ENCODE data around the gene YWHAB. TPM values are rescaled to one million over a fixed set of nuclear protein-coding genes. Genes with fewer than 3 reads are reported as not detected.
A peak's percentile ranks its signal among the peaks of the same experiment; 100 is the strongest.

YWHAB gene
- total and polyA plus RNA-seq, 7 experiments from 2014 or later, result 135 to 552 (median 211) TPM

GRCh38 chr20:44941120-44941691 is 55.7 kb downstream of the YWHAB start:
- ATAC-seq, result no peak
- intact Hi-C loops (cut with micrococcal nuclease), result no loop called here
- Histone ChIP-seq H3K36me3 (ENCODE audit: control insufficient read depth in 2 of 3, insufficient read depth in 3 of 3, low read length in 3 of 3) (peaks cover 0 to 91% (median 0%) of the 10 kb centered on the region in 3 experiments), H3K4me3 (ENCODE audit: low read length) (no peak overlapping the region), H3K27ac (ENCODE audit: low read depth, low read length) (no peak overlapping the region), H3K4me1 (ENCODE audit: control insufficient read depth in 2 of 2, insufficient read depth in 2 of 2, low read length in 2 of 2) (no peaks in the 10 kb centered on the region), H3K27me3 (ENCODE audit: control insufficient read depth in 2 of 2, insufficient read depth in 2 of 2, low read length in 2 of 2) (no peaks in the 10 kb centered on the region), H3K9me3 (ENCODE audit: control insufficient read depth in 2 of 3, low read length in 3 of 3) (no peaks in the 10 kb centered on the region)
- Mint-ChIP-seq H3K4me1 (peaks cover 0 to 11% (median 0%) of the 10 kb centered on the region in 7 donors), H3K9me3 (no peaks in the 10 kb centered on the region), H3K4me3 (no peak overlapping the region), H3K27ac (peak overlapping the region in 6 of 9 donors; percentile 2 to 59 (median 35)), H3K36me3 (peaks cover 13 to 47% (median 17%) of the 10 kb centered on the region in 5 donors), H3K27me3 (no peaks in the 10 kb centered on the region)
- ChIA-PET POLR2A (interaction anchor here (1.1 kb wide), 1 partner anchor 291 kb away, joined by 4 read pairs; no protein-coding TSS in a partner anchor), CTCF (interaction anchor here (1.9 kb wide), 1 partner anchor 11 kb away, joined by 8 read pairs; no protein-coding TSS in a partner anchor)
- DNase-seq, result no peak

GRCh38 chr20:44942264-44942973 is 56.9 kb downstream of the YWHAB start:
- ATAC-seq (no peak), DNase-seq (no peak)
- ChIA-PET POLR2A (interaction anchor here (1.0 kb wide), 1 partner anchor 11 kb away, joined by 5 read pairs; no protein-coding TSS in a partner anchor), CTCF (interaction anchor here (0.6 to 1.9 kb wide), 3 partner anchors 10 to 1072 kb away, joined by 3 to 8 read pairs (median 7); no protein-coding TSS in a partner anchor)
- Mint-ChIP-seq H3K4me3 (peak overlapping the region in 1 of 10 donors; percentile 34), H3K27ac (peak overlapping the region in 6 of 9 donors; percentile 2 to 45 (median 22)), H3K36me3 (peaks cover 13 to 46% (median 19%) of the 10 kb centered on the region in 5 donors), H3K4me1 (peaks cover 0 to 11% (median 0%) of the 10 kb centered on the region in 7 donors), H3K9me3 (no peaks in the 10 kb centered on the region), H3K27me3 (no peaks in the 10 kb centered on the region)
- no peaks in the 10 kb centered on the region for H3K27me3 ChIP-seq (ENCODE audit: control insufficient read depth in 2 of 2, insufficient read depth in 2 of 2, low read length in 2 of 2)
- H3K4me3 ChIP-seq (ENCODE audit: low read length), result no peak overlapping the region
- H3K27ac ChIP-seq (ENCODE audit: low read depth, low read length), result no peak overlapping the region
- no peaks in the 10 kb centered on the region for H3K9me3 ChIP-seq (ENCODE audit: control insufficient read depth in 2 of 3, low read length in 3 of 3)
- H3K36me3 ChIP-seq (ENCODE audit: control insufficient read depth in 2 of 3, insufficient read depth in 3 of 3, low read length in 3 of 3), result peaks cover 0 to 91% (median 0%) of the 10 kb centered on the region in 3 experiments
- no peaks in the 10 kb centered on the region for H3K4me1 ChIP-seq (ENCODE audit: control insufficient read depth in 2 of 2, insufficient read depth in 2 of 2, low read length in 2 of 2)
- intact Hi-C loops (cut with micrococcal nuclease), result no loop called here

DNA sequence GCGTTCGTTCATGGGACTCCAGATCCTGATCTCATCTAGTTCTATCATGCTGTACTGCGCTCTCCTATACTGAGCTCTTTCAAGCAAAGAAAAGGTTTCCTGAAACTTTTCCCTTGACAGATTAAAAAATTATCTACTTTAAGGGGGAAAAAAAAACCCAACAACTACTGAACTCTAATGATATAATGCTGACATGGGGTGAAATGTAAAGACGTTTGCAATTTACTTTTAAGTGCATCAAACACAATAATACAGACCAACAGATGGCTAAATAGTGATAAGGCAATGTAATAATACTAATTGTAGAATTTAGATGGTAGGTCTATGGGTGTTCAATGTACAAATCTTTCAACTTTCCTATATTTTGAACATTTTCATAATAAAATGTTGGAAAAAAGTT is 58.3 kb downstream of the YWHAB start:
- POLR2A ChIA-PET, result no interaction called here
- DNase-seq, result no peak
- no peaks in the 10 kb centered on the region for H3K9me3 Mint-ChIP-seq
- peak overlapping the region in 4 of 9 donors; percentile 0 to 51 (median 30) for H3K27ac Mint-ChIP-seq
- intact Hi-C loops (cut with micrococcal nuclease), result no loop called here
- CTCF ChIA-PET, result interaction anchor here (0.5 kb wide), 1 partner anchor 342 kb away, joined by 3 read pairs; no protein-coding TSS in a partner anchor
- Histone ChIP-seq H3K27ac (ENCODE audit: low read depth, low read length) (no peak overlapping the region), H3K4me1 (ENCODE audit: control insufficient read depth in 2 of 2, insufficient read depth in 2 of 2, low read length in 2 of 2) (no peaks in the 10 kb centered on the region), H3K9me3 (ENCODE audit: control insufficient read depth in 2 of 3, low read length in 3 of 3) (no peaks in the 10 kb centered on the region), H3K4me3 (ENCODE audit: low read length) (no peak overlapping the region), H3K36me3 (ENCODE audit: control insufficient read depth in 2 of 3, insufficient read depth in 3 of 3, low read length in 3 of 3) (peaks cover 0 to 93% (median 5%) of the 10 kb centered on the region in 3 experiments), H3K27me3 (ENCODE audit: control insufficient read depth in 2 of 2, insufficient read depth in 2 of 2, low read length in 2 of 2) (no peaks in the 10 kb centered on the region)
- H3K36me3 Mint-ChIP-seq, result peaks cover 13 to 50% (median 19%) of the 10 kb centered on the region in 5 donors
- no peaks in the 10 kb centered on the region for H3K27me3 Mint-ChIP-seq
- ATAC-seq, result no peak
- H3K4me1 Mint-ChIP-seq, result peaks cover 0 to 11% (median 0%) of the 10 kb centered on the region in 7 donors
- H3K4me3 Mint-ChIP-seq, result no peak overlapping the region

GRCh38 chr20:44945261-44945660 is 59.8 kb downstream of the YWHAB start:
- ATAC-seq (no peak), DNase-seq (no peak)
- H3K27ac ChIP-seq (ENCODE audit: low read depth, low read length), result no peak overlapping the region
- no peaks in the 10 kb centered on the region for H3K9me3 Mint-ChIP-seq
- H3K36me3 ChIP-seq (ENCODE audit: control insufficient read depth in 2 of 3, insufficient read depth in 3 of 3, low read length in 3 of 3), result peaks cover 0 to 91% (median 8%) of the 10 kb centered on the region in 3 experiments
- no peaks in the 10 kb centered on the region for H3K27me3 ChIP-seq (ENCODE audit: control insufficient read depth in 2 of 2, insufficient read depth in 2 of 2, low read length in 2 of 2)
- peaks cover 13 to 57% (median 23%) of the 10 kb centered on the region in 5 donors for H3K36me3 Mint-ChIP-seq
- POLR2A ChIA-PET, result interaction anchor here (0.7 to 1.9 kb wide), 2 partner anchors 12 to 46 kb away, joined by 4 to 6 read pairs; no protein-coding TSS in a partner anchor
- no peaks in the 10 kb centered on the region for H3K4me1 ChIP-seq (ENCODE audit: control insufficient read depth in 2 of 2, insufficient read depth in 2 of 2, low read length in 2 of 2)
- peak overlapping the region in 7 of 9 donors; percentile 14 to 72 (median 25) for H3K27ac Mint-ChIP-seq
- intact Hi-C loops (cut with micrococcal nuclease), result no loop called here
- H3K27me3 Mint-ChIP-seq, result no peaks in the 10 kb centered on the region
- no peak overlapping the region for H3K4me3 ChIP-seq (ENCODE audit: low read length)
- no peak overlapping the region for H3K4me3 Mint-ChIP-seq
- CTCF ChIA-PET, result no interaction called here
- H3K4me1 Mint-ChIP-seq, result peaks cover 0 to 19% (median 0%) of the 10 kb centered on the region in 7 donors
- H3K9me3 ChIP-seq (ENCODE audit: control insufficient read depth in 2 of 3, low read length in 3 of 3), result no peaks in the 10 kb centered on the region

GRCh38 chr20:44946271-44946852 is 60.9 kb downstream of the YWHAB start:
- POLR2A ChIA-PET, result interaction anchor here (1.2 to 1.9 kb wide), 2 partner anchors 11 to 31 kb away, joined by 4 to 6 read pairs; no protein-coding TSS in a partner anchor

DNA sequence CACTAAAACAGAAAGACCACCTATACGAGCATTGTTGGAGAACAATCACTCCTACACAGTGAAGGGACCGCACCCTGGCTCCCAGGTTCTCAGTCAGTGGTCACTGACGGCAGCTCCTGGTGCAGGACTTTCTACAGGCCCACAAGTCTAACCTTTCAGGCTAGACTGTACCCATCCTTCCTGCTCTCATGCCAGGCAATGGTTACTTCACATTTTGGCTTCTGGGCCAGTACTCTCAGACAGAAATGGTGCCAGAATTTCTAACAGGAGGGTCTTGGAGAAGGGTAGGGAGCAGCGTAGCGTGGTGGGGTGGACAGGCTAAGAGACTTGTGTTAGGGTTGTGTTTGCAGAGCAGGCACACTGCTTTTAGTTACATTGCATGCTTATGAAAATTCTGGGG is 62.6 kb downstream of the YWHAB start:
- Mint-ChIP-seq H3K4me3 (no peak overlapping the region), H3K36me3 (peaks cover 12 to 63% (median 20%) of the 10 kb centered on the region in 5 donors)
- no peak for DNase-seq

More at GRCh38 chr20:44946271-44946852, 60.9 kb downstream of the YWHAB start:
- Histone ChIP-seq H3K36me3 (ENCODE audit: control insufficient read depth in 2 of 3, insufficient read depth in 3 of 3, low read length in 3 of 3) (peaks cover 6 to 91% (median 8%) of the 10 kb centered on the region in 3 experiments), H3K9me3 (ENCODE audit: control insufficient read depth in 2 of 3, low read length in 3 of 3) (no peaks in the 10 kb centered on the region), H3K4me1 (ENCODE audit: control insufficient read depth in 2 of 2, insufficient read depth in 2 of 2, low read length in 2 of 2) (no peaks in the 10 kb centered on the region), H3K27ac (ENCODE audit: low read depth, low read length) (no peak overlapping the region), H3K27me3 (ENCODE audit: control insufficient read depth in 2 of 2, insufficient read depth in 2 of 2, low read length in 2 of 2) (no peaks in the 10 kb centered on the region), H3K4me3 (ENCODE audit: low read length) (no peak overlapping the region)
- Mint-ChIP-seq H3K27me3 (no peaks in the 10 kb centered on the region), H3K9me3 (no peaks in the 10 kb centered on the region), H3K4me3 (no peak overlapping the region), H3K4me1 (peaks cover 0 to 16% (median 0%) of the 10 kb centered on the region in 7 donors), H3K27ac (peak overlapping the region in 5 of 9 donors; percentile 13 to 65 (median 49)), H3K36me3 (peaks cover 9 to 59% (median 20%) of the 10 kb centered on the region in 5 donors)
- intact Hi-C loops (cut with micrococcal nuclease), result no loop called here
- DNase-seq (no peak), ATAC-seq (no peak)
- CTCF ChIA-PET, result interaction anchor here (1.8 kb wide), 1 partner anchor 149 kb away, joined by 4 read pairs; no protein-coding TSS in a partner anchor

More for the DNA sequence above, 62.6 kb downstream of the YWHAB start:
- intact Hi-C loops (cut with micrococcal nuclease), result no loop called here
- H3K4me1 Mint-ChIP-seq, result peaks cover 8 to 20% (median 9%) of the 10 kb centered on the region in 7 donors
- H3K4me1 ChIP-seq (ENCODE audit: control insufficient read depth in 2 of 2, insufficient read depth in 2 of 2, low read length in 2 of 2), result no peaks in the 10 kb centered on the region
- CTCF ChIA-PET, result no interaction called here
- POLR2A ChIA-PET, result no interaction called here
- peaks cover 7 to 91% (median 8%) of the 10 kb centered on the region in 3 experiments for H3K36me3 ChIP-seq (ENCODE audit: control insufficient read depth in 2 of 3, insufficient read depth in 3 of 3, low read length in 3 of 3)
- H3K27me3 ChIP-seq (ENCODE audit: control insufficient read depth in 2 of 2, insufficient read depth in 2 of 2, low read length in 2 of 2), result no peaks in the 10 kb centered on the region
- H3K9me3 ChIP-seq (ENCODE audit: control insufficient read depth in 2 of 3, low read length in 3 of 3), result no peaks in the 10 kb centered on the region
- no peaks in the 10 kb centered on the region for H3K9me3 Mint-ChIP-seq
- ATAC-seq, result no peak
- no peaks in the 10 kb centered on the region for H3K27me3 Mint-ChIP-seq
- H3K27ac ChIP-seq (ENCODE audit: low read depth, low read length), result no peak overlapping the region
- H3K27ac Mint-ChIP-seq, result peak overlapping the region in 1 of 9 donors; percentile 33
- H3K4me3 ChIP-seq (ENCODE audit: low read length), result no peak overlapping the region

Data from naive thymus-derived CD4-positive, alpha-beta T cell (primary cell).